Heart right ventricle (tissue), 16 donors: ENCODE results near the gene SEPHS2. TPM values are rescaled to one million over a fixed set of nuclear protein-coding genes. Genes with fewer than 3 reads are reported as not detected.
"Not testable (repeated sequence)": the region's sequence is repeated elsewhere in the genome, so short reads cannot be mapped to it uniquely, and the experiment has no call there.

Experiments
- ATAC-seq, 8 donors: fragments of 200-7000 bp; cut with Tn5 transposase; one replicate each; pipeline ENCODE4 v1.9.1; 2020; ENCODE audit warnings: mild to moderate bottlenecking in 8 of 8, moderate library complexity in 8 of 8, moderate number of reproducible peaks in 1 of 8
- DNase-seq, 2 donors: peaks; one replicate each; pipeline ENCODE4 v3.0.0-alpha.2; 2020
- H3K27ac ChIP-seq, 10 donors: fragments of 200-600 bp; sonication (generic) in 2 of 10; one replicate each; pipeline versions ENCODE4 v1.5.0 to v1.8.0; 2020 to 2022; ENCODE audit warnings: mild to moderate bottlenecking in 3 of 10
- H3K27me3 ChIP-seq, 7 donors: fragments of 200-600 bp; one replicate each; pipeline ENCODE4 v1.8.0; 2021 to 2022; ENCODE audit warnings: mild to moderate bottlenecking in 2 of 7
- H3K36me3 ChIP-seq, 9 donors: fragments of 200-600 bp; sonication (generic) in 1 of 9; one replicate each; pipeline versions ENCODE4 v1.5.0 to v1.8.0; 2020 to 2022; ENCODE audit warnings: mild to moderate bottlenecking in 2 of 9
- H3K4me1 ChIP-seq, 9 donors: fragments of 200-600 bp; sonication (generic) in 1 of 9; one replicate each; pipeline versions ENCODE4 v1.5.0 to v1.8.0; 2020 to 2022; ENCODE audit warnings: mild to moderate bottlenecking in 4 of 9
- H3K4me3 ChIP-seq, 10 donors: fragments of 200-600 bp; sonication (generic) in 2 of 10; one replicate each; pipeline versions ENCODE4 v1.5.0 to v1.8.0; 2020 to 2022; ENCODE audit warnings: mild to moderate bottlenecking in 7 of 10, moderate library complexity in 2 of 10
- H3K9me3 ChIP-seq, 11 donors: fragments of 200-600 bp in 10 of 11; sonication (generic) in 2 of 11; one replicate each; pipeline versions ENCODE4 v1.5.0 to v1.8.0; 2013 to 2022; ENCODE audit warnings: mild to moderate bottlenecking in 2 of 11, control low read depth in 1 of 11, moderate library complexity in 1 of 11
- WGBS, 2 donors: extraction: QIAGEN DNeasy Blood & Tissue Kit; methylation state at CpG; one replicate each; pipeline ENCODE4 v1.1.7; 2013; ENCODE audit warnings: inconsistent platforms in 1 of 2; 5-methylcytosine and 5-hydroxymethylcytosine counted together
- intact Hi-C, 10 donors: fragments of 100-400 bp; cut with DNase I; formaldehyde crosslinking; loops; one replicate each; pipeline versions ENCODE4 v1.11.1 to v1.14.2; 2022
- polyA plus RNA-seq, 2 donors: library from polyadenylated mRNA; stranded (reverse); fragments of 200-250 nt; gene quantifications; one replicate each; pipeline ENCODE4 v1.2.3, GENCODE V29; 2013
- total RNA-seq, 10 donors: library from RNA; stranded (reverse); fragmentation: NEBNext Ultra II Directional in 3 of 10; extraction: Animal tissue kit (Norgen Biotek cat#: 25700) in 3 of 10; gene quantifications; one replicate each; pipeline versions ENCODE4 v1.2.1 to v1.2.4, GENCODE V29; 2021 to 2023
- TF ChIP-seq, protein P1 (sequence below), 9 donors: fragments of 200-600 bp; sonication (generic) in 2 of 9; IDR thresholded peaks; one replicate each; pipeline versions ENCODE4 v1.5.0 to v1.8.0; 2021 to 2022; ENCODE audit warnings: antibody characterized with exemption in 9 of 9, mild to moderate bottlenecking in 5 of 9, moderate library complexity in 1 of 9
- donor health status: Arrhythmogenic right ventricular cardiomyopathy.
- donor health status: ischemic (EF 13 %, LVEDD 7.1; RV severe dilation, severe dysfunction).
- donor health status: healthy with polysubstance abuse.
- donor health status: DM: no; HTN: yes; CAD: no.
- donor health status: DM: no; HTN: no; CAD: no.
- donor health status: ischemic (EF 25% LVEDD 6.9; RV normal size, moderate dysfunction).
- donor health status: ischemic (EF 25% LVEDD 5.7; RV mildly dilated, moderate dysfunction).
- donor health status: healthy.
- donor health status: DM: yes; HTN: yes; CAD: no.
- donor health status: Ischemic cardiomyopathy.
- donor health status: ischemic (EF 35%, LVEDD 5.7; RV mildly dilated, moderate dysfunction).
- donor health status: nonischemic (EF 11% LVEDD 7.7; RV severe dilation, severe dysfunction).
- donor health status: DM: yes; HTN: yes; CAD: no.
- donor health status: PGD.
- donor health status: ischemic (EF 29% LVEDD 5.4; RV normal size, mild dysfunction).
- donor health status: nonischemic (EF 23%, LVEDD 6.1; RV moderate dilation, normal function).

The SEPHS2 gene
- total and polyA plus RNA-seq, 12 donors, result 17.3 to 49.3 (median 29.3) TPM

DNA sequence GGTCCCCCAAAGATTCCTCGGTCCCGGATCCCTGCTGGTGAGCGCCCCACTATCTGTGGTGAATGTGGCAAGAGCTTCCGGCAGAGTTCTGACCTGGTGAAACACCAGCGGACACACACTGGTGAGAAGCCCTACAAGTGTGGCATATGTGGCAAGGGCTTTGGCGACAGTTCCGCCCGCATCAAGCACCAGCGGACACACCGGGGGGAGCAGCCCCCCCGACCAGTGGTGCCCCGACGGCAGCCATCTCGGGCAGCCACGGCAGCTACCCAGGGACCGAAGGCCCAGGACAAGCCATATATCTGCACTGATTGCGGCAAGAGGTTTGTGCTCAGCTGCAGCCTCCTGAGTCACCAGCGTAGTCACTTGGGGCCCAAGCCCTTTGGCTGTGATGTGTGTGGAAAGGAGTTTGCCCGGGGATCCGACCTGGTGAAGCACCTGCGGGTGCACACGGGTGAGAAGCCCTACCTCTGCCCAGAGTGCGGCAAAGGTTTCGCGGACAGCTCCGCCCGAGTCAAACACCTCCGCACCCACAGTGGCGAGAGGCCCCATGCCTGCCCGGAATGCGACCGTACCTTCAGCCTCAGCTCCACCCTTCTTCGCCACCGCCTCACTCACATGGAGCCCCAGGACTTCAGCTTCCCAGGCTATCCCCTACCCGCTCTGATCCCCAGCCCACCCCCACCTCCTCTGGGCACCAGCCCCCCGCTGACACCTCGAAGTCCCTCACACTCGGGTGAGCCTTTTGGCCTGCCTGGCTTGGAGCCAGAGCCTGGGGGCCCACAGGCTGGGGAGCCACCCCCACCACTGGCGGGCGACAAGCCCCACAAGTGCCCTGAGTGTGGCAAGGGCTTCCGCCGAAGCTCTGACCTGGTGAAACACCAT is 47.7 kb downstream of the SEPHS2 start:
- no peak for DNase-seq
- no peak for ATAC-seq
- Histone ChIP-seq H3K4me1 (peaks cover 4 to 41% (median 33%) of the 10 kb centered on the region in 9 donors), H3K27me3 (no peaks in the 10 kb centered on the region), H3K9me3 (no peaks in the 10 kb centered on the region), H3K36me3 (peaks cover 0 to 19% (median 7%) of the 10 kb centered on the region in 9 donors), H3K27ac (no peak overlapping the region), H3K4me3 (no peak overlapping the region)
- 94 to 95% methylated on average over 42 of the region's 42 CpGs for WGBS, 2 donors
- TF ChIP-seq, protein P1, sequence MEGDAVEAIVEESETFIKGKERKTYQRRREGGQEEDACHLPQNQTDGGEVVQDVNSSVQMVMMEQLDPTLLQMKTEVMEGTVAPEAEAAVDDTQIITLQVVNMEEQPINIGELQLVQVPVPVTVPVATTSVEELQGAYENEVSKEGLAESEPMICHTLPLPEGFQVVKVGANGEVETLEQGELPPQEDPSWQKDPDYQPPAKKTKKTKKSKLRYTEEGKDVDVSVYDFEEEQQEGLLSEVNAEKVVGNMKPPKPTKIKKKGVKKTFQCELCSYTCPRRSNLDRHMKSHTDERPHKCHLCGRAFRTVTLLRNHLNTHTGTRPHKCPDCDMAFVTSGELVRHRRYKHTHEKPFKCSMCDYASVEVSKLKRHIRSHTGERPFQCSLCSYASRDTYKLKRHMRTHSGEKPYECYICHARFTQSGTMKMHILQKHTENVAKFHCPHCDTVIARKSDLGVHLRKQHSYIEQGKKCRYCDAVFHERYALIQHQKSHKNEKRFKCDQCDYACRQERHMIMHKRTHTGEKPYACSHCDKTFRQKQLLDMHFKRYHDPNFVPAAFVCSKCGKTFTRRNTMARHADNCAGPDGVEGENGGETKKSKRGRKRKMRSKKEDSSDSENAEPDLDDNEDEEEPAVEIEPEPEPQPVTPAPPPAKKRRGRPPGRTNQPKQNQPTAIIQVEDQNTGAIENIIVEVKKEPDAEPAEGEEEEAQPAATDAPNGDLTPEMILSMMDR (IDR thresholded peaks at IDR 0.05), result no peak
- intact Hi-C loops, result loop anchor here in 1 of 10 donors (5.0 kb wide), 1 partner anchor 41 kb away; the partner anchor contains the start of gene CD2BP2

DNA sequence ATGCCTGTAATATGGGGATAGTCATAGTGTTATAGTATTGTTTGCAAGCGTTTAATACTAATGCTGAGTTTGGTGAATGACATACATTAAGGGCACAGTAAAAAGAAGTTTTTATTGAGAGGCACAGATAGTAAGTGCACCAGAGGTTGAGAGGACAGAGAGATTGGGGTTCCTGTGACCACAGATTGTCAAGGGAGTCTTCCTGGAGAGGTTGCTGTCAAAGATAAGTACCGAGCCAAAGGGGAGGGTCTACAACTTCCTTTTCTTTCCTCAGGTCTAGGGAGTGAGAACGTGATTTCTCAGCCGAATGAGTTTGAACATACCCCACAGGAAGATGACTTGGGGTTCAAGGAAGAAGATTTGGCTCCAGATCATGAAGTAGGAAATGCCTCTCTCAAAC is 48.6 kb downstream of the SEPHS2 start:
- 58 to 66% methylated on average over 4 of the region's 4 CpGs for WGBS, 2 donors
- H3K4me1 ChIP-seq, result peaks cover 4 to 41% (median 33%) of the 10 kb centered on the region in 9 donors

DNA sequence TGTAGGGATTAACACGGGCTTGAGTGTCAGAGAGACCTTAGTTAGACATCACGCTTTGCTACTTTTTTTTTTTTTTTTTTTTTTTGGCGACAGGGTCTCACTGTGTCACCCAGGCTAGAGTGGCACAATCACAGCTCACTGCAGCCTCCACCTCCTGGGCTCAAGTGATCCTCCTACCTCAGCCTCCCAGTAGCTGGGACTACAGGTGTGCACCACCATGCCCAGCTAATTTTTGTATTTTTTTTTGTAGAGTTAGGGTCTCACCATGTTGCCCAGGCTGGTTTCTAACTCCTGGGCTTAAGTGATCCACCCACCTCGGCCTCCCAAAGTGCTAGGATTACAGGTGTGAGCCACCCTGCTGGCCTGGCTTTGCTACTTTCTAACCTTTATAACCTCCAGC is 49.0 kb downstream of the SEPHS2 start:
- peaks cover 4 to 41% (median 33%) of the 10 kb centered on the region in 9 donors for H3K4me1 ChIP-seq
- H3K36me3 ChIP-seq, result peaks cover 0 to 19% (median 7%) of the 10 kb centered on the region in 9 donors
- 80 to 83% methylated on average over 4 of the region's 4 CpGs for WGBS, 2 donors
- H3K27ac ChIP-seq, H3K9me3 ChIP-seq, DNase-seq, H3K27me3 ChIP-seq, ATAC-seq: not testable (repeated sequence)
- intact Hi-C loops, result loop anchor here in 1 of 10 donors (5.0 kb wide), 1 partner anchor 39 kb away; the partner anchor contains the start of gene CD2BP2
- H3K4me3 ChIP-seq, result peak overlapping the region in 4 of 10 donors; percentile 80 to 98 (median 86)

More for the DNA sequence above, 48.6 kb downstream of the SEPHS2 start:
- no peak for DNase-seq
- no peak overlapping the region for H3K27ac ChIP-seq
- H3K9me3 ChIP-seq, result no peaks in the 10 kb centered on the region
- TF ChIP-seq, protein P1 (IDR thresholded peaks at IDR 0.05), result no peak
- no peak for ATAC-seq
- H3K36me3 ChIP-seq, result peaks cover 0 to 19% (median 7%) of the 10 kb centered on the region in 9 donors
- H3K4me3 ChIP-seq, result no peak overlapping the region
- no peaks in the 10 kb centered on the region for H3K27me3 ChIP-seq
- intact Hi-C loops, result loop anchor here in 1 of 10 donors (5.0 kb wide), 1 partner anchor 40 kb away; the partner anchor contains the start of gene CD2BP2

DNA sequence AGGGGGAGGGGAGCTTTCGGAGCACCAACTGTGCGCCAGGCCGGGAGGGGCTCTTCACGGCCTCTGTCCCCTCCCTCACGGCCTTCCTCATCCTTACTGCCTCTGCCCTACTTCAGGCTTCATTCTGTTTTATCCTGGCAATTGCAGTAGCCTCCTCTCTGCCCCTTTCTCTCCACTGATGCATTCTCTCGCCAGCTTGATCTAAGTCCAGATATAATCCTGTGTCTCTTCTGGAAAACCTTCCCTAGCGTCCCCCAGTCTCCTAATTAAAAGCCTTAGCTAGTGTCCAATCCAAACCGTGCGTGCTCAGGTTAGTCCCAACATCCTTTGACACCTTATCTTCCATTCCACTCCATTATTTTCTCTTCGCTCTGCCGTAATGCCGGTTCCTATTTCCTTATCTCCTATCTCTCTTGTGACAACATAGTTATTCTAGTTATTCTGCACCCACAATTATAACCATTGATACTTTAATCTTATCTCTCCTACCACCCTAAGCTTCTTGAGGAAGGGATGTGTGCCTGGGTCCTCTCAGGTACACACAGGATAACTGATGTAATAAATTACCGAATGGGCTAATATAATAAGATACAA is 49.6 kb downstream of the SEPHS2 start:
- Histone ChIP-seq H3K9me3 (no peaks in the 10 kb centered on the region), H3K4me3 (peak overlapping the region; percentile 66 to 98 (median 84)), H3K27ac (peak overlapping the region; percentile 60 to 93 (median 87)), H3K4me1 (peaks cover 4 to 39% (median 32%) of the 10 kb centered on the region in 9 donors), H3K27me3 (no peaks in the 10 kb centered on the region), H3K36me3 (peaks cover 0 to 19% (median 7%) of the 10 kb centered on the region in 9 donors)
- ATAC-seq, result no peak
- intact Hi-C loops, result loop anchor here in 1 of 10 donors (5.0 kb wide), 1 partner anchor 39 kb away; the partner anchor contains the start of gene CD2BP2
- DNase-seq, result no peak
- TF ChIP-seq, protein P1 (IDR thresholded peaks at IDR 0.05), result no peak
- WGBS, 2 donors, result 7 to 9% methylated on average over 13 of the region's 13 CpGs
